ENCODE data around the gene KCNQ2. TPM values are rescaled to one million over a fixed set of nuclear protein-coding genes. Genes with fewer than 3 reads are reported as not detected.

Gene KCNQ2
- total RNA-seq, 1 donor, result 0.36 TPM

DNA sequence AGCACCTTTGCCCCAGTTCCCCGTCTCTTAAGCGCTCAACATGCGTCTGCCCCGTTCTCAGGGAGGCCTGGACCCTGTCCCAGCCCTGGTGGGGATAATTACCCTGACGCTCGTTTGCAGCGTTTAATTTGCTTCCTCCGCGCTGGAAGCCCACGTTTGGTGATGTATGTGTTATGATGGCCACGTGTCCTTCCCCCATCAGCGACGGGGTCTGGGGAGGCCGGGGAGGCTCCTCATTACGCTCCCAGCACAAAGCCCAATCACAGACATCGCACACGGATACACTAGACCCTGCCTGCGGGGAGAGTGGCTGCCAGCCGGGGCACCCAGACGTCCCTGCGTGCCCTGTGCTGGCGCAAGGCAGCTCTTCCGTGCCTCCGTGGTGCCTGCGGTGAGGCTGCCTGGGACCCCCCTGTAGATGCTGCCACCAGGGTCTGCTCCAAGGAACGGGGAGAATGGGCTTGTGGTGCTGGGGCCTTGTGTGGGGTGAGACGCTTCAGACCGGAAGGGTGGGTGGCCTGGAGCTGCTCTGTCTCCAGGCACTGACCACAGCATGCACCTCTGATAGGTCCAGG, 101.1 kb downstream of the KCNQ2 start:
- TF ChIP-seq, protein P1, sequence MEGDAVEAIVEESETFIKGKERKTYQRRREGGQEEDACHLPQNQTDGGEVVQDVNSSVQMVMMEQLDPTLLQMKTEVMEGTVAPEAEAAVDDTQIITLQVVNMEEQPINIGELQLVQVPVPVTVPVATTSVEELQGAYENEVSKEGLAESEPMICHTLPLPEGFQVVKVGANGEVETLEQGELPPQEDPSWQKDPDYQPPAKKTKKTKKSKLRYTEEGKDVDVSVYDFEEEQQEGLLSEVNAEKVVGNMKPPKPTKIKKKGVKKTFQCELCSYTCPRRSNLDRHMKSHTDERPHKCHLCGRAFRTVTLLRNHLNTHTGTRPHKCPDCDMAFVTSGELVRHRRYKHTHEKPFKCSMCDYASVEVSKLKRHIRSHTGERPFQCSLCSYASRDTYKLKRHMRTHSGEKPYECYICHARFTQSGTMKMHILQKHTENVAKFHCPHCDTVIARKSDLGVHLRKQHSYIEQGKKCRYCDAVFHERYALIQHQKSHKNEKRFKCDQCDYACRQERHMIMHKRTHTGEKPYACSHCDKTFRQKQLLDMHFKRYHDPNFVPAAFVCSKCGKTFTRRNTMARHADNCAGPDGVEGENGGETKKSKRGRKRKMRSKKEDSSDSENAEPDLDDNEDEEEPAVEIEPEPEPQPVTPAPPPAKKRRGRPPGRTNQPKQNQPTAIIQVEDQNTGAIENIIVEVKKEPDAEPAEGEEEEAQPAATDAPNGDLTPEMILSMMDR (IDR thresholded peaks at IDR 0.05; ENCODE audit: extremely low read depth, low read depth, low read length), result no peak
- Histone ChIP-seq H3K4me2 (ENCODE audit: insufficient read depth, low read length) (no peak overlapping the region), H3K4me3 (ENCODE audit: insufficient read depth, low read length) (no peak overlapping the region), H3K9me3 (ENCODE audit: low read depth, low read length) (no peaks in the 10 kb centered on the region), H3K79me2 (ENCODE audit: insufficient read depth, low read length) (no peaks in the 10 kb centered on the region), H3K36me3 (ENCODE audit: insufficient read depth, low read length) (no peaks in the 10 kb centered on the region), H4K20me1 (ENCODE audit: insufficient read depth, low read length) (no peaks in the 10 kb centered on the region), H3K4me1 (ENCODE audit: insufficient read depth, low read length) (no peaks in the 10 kb centered on the region), H3K27me3 (ENCODE audit: insufficient read depth, low read length) (peaks cover 3% of the 10 kb centered on the region), H3K27ac (ENCODE audit: low read depth, low read length) (no peak overlapping the region), H2AFZ (ENCODE audit: low read length) (no peak overlapping the region)
- no peak for DNase-seq (ENCODE audit: insufficient read length, low spot score, missing footprints)

DNA sequence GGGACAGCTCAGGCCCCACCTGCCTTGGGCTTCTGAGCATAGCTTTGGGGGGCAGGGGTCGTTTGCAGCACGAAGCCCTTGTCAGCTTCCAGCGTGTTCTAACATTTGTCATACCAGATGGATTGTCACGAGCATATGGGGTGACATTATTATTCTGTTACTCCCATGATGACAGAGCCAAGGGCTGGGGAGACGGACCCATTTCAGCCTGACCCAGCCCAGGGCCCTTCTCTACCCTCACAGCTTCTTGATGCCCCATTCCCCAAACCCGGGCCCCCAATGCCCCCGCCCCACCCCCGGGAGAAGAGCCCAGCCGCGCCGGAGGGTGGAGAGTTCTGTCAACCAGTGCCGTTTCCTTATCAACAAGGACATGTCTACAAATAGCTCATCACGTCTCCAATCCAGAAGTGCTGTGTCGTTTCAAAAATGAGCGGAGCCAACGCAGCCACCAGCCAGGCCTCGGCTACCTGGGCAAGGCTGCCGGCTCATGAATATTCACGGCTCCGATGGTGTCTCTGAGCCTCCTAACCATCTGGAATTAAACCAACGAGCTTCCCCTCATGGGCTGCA, 101.8 kb downstream of the KCNQ2 start:
- H3K4me1 ChIP-seq (ENCODE audit: insufficient read depth, low read length), result no peaks in the 10 kb centered on the region
- no peak overlapping the region for H3K4me3 ChIP-seq (ENCODE audit: insufficient read depth, low read length)
- no peak overlapping the region for H3K27ac ChIP-seq (ENCODE audit: low read depth, low read length)
- no peaks in the 10 kb centered on the region for H3K27me3 ChIP-seq (ENCODE audit: insufficient read depth, low read length)
- H2AFZ ChIP-seq (ENCODE audit: low read length), result no peak overlapping the region
- DNase-seq (ENCODE audit: insufficient read length, low spot score, missing footprints), result no peak
- no peaks in the 10 kb centered on the region for H4K20me1 ChIP-seq (ENCODE audit: insufficient read depth, low read length)
- TF ChIP-seq, protein P1 (IDR thresholded peaks at IDR 0.05; ENCODE audit: extremely low read depth, low read depth, low read length), result no peak
- H3K79me2 ChIP-seq (ENCODE audit: insufficient read depth, low read length), result no peaks in the 10 kb centered on the region
- no peak overlapping the region for H3K4me2 ChIP-seq (ENCODE audit: insufficient read depth, low read length)
- H3K36me3 ChIP-seq (ENCODE audit: insufficient read depth, low read length), result no peaks in the 10 kb centered on the region
- H3K9me3 ChIP-seq (ENCODE audit: low read depth, low read length), result no peaks in the 10 kb centered on the region

DNA sequence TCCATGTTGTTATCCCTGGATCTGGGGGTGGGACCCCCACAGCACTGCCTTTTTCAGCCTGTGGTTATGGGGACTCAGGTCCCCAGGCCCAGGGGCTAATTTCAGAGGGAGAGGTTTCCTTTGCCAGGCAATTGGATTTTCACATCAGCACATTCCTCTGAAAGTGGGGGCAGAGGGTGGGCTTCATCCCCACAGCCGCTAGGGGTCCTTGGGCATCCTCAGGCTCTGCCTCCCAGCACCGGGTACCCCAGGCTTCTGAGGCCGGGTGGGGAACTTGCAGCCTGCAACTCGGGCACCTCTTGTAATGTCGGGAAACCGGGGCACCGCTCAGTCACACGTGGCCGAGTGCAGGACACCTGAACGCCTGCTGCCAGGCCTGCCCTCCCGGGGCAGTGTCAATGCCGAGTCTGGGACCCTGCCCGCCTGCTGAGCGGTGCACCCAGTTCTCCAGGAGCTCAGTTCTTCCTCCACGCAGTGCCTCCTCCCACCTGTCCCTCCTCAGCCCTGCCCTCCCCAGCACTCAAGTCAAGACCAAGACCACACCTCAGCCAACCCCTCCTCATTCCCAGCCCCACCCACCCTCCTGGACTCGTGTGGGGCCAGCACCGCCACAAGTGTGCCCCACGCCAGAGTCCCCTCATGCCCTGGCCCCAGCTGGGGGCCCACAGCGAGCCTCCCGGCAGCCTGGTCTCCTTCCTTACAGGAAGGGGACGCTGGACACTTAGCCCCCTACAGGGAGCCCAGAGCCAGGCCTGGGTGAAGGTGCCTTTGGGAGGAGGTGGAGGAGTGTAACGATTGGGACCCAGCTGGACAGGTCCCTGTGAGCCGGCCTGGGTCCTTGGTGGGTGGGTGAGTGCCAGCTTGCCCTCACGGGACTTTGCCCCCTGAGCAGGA, 102.5 kb downstream of the KCNQ2 start:
- Histone ChIP-seq H3K9me3 (ENCODE audit: low read depth, low read length) (no peaks in the 10 kb centered on the region), H3K27me3 (ENCODE audit: insufficient read depth, low read length) (no peaks in the 10 kb centered on the region), H3K4me1 (ENCODE audit: insufficient read depth, low read length) (no peaks in the 10 kb centered on the region), H4K20me1 (ENCODE audit: insufficient read depth, low read length) (no peaks in the 10 kb centered on the region), H3K27ac (ENCODE audit: low read depth, low read length) (no peak overlapping the region), H2AFZ (ENCODE audit: low read length) (no peak overlapping the region), H3K79me2 (ENCODE audit: insufficient read depth, low read length) (no peaks in the 10 kb centered on the region), H3K36me3 (ENCODE audit: insufficient read depth, low read length) (no peaks in the 10 kb centered on the region), H3K4me3 (ENCODE audit: insufficient read depth, low read length) (no peak overlapping the region), H3K4me2 (ENCODE audit: insufficient read depth, low read length) (no peak overlapping the region)
- TF ChIP-seq, protein P1 (IDR thresholded peaks at IDR 0.05; ENCODE audit: extremely low read depth, low read depth, low read length), result no peak
- DNase-seq (ENCODE audit: insufficient read length, low spot score, missing footprints), result no peak

DNA sequence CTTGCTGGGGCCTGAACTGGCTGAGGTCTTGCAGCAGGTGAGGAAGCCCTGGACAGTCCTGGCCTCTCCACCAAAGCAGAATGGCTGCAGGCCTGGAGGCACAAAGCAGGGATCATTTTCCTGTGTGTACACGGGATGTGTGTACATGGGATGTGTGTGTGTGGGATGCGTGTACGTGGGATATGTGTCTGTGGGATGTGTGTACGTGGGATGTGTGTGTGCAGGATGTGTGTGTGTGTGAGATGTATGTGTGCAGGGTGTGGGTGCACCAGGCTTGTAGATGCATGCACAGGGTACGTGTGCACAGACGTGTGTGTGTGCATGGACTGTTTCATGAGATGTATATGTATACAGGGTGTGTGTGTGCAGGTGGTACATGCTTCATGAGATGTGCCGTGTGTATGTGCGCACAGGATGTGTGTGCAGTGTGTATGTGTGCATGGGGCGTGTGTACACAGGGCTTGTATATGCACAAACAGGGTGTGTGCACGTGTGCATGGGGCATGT, 103.4 kb downstream of the KCNQ2 start:
- no peak for DNase-seq (ENCODE audit: insufficient read length, low spot score, missing footprints)
- no peaks in the 10 kb centered on the region for H3K79me2 ChIP-seq (ENCODE audit: insufficient read depth, low read length)
- no peak overlapping the region for H3K4me2 ChIP-seq (ENCODE audit: insufficient read depth, low read length)
- no peaks in the 10 kb centered on the region for H3K4me1 ChIP-seq (ENCODE audit: insufficient read depth, low read length)
- no peak overlapping the region for H3K27ac ChIP-seq (ENCODE audit: low read depth, low read length)
- no peaks in the 10 kb centered on the region for H3K27me3 ChIP-seq (ENCODE audit: insufficient read depth, low read length)
- H3K4me3 ChIP-seq (ENCODE audit: insufficient read depth, low read length), result no peak overlapping the region
- no peaks in the 10 kb centered on the region for H4K20me1 ChIP-seq (ENCODE audit: insufficient read depth, low read length)
- TF ChIP-seq, protein P1 (IDR thresholded peaks at IDR 0.05; ENCODE audit: extremely low read depth, low read depth, low read length), result no peak
- no peaks in the 10 kb centered on the region for H3K9me3 ChIP-seq (ENCODE audit: low read depth, low read length)
- H2AFZ ChIP-seq (ENCODE audit: low read length), result no peak overlapping the region
- no peaks in the 10 kb centered on the region for H3K36me3 ChIP-seq (ENCODE audit: insufficient read depth, low read length)

Data from osteoblast (primary cell).